NB4 (cell line): ENCODE measurements around the gene SUSD6.

Experiments used
- MYC ChIP-seq: IDR thresholded peaks from 2 replicates; pipeline ENCODE4 v1.6.1; 2011; ENCODE audit warnings: low read depth, low read length
- POLR2A ChIP-seq: IDR thresholded peaks from 2 replicates; pipeline ENCODE4 v1.6.1; 2011; ENCODE audit warnings: mild to moderate bottlenecking; ENCODE audit not compliant: insufficient read length; ENCODE audit errors: extremely low read depth
- TF ChIP-seq, protein P1 (sequence below): IDR thresholded peaks from one replicate; pipeline ENCODE4 v1.5.1; 2012; ENCODE audit warnings: low read depth, low read length

DNA sequence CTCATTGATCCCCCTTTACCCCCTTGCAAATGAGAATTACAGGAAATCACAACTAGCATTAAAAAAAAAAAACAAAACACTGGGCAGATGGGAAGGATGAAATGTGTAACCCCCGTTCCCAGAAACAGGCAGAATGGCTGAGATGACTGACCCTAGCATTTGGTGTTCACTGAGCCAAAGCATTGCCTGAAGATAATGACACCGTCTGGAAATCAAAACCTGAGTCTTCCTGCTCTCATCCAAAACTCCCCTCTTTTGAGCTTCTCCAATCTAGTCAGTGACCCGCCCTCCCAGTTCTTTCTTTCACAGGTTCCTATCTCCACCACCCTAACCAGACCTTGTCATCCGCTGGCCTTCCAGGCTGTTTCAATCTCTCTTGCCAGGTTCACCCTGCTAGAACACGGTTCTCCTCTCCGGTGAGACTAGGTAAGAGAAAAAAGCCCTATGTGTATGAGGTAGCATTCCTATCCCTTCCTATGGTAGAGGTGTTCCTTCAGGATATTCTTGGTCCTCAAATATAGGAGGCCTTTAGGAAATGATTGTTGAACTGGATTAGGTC lies 21.3 kb downstream of the SUSD6 start:
- TF ChIP-seq, protein P1, sequence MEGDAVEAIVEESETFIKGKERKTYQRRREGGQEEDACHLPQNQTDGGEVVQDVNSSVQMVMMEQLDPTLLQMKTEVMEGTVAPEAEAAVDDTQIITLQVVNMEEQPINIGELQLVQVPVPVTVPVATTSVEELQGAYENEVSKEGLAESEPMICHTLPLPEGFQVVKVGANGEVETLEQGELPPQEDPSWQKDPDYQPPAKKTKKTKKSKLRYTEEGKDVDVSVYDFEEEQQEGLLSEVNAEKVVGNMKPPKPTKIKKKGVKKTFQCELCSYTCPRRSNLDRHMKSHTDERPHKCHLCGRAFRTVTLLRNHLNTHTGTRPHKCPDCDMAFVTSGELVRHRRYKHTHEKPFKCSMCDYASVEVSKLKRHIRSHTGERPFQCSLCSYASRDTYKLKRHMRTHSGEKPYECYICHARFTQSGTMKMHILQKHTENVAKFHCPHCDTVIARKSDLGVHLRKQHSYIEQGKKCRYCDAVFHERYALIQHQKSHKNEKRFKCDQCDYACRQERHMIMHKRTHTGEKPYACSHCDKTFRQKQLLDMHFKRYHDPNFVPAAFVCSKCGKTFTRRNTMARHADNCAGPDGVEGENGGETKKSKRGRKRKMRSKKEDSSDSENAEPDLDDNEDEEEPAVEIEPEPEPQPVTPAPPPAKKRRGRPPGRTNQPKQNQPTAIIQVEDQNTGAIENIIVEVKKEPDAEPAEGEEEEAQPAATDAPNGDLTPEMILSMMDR: no peak
- no peak for TF ChIP-seq MYC
- no peak for TF ChIP-seq POLR2A
